CD4-positive, alpha-beta T cell treated with Interferon alpha-2 for 1 hour (primary cell): Measurements from ENCODE around the gene ZNF10.
A peak's percentile ranks its signal among the peaks of the same experiment; 100 is the strongest.

Experiments
- DNase-seq, 2 donors: peaks; one replicate each; pipeline ENCODE4 v3.0.0-alpha.2; 2020 to 2022

Gene ZNF10

DNA sequence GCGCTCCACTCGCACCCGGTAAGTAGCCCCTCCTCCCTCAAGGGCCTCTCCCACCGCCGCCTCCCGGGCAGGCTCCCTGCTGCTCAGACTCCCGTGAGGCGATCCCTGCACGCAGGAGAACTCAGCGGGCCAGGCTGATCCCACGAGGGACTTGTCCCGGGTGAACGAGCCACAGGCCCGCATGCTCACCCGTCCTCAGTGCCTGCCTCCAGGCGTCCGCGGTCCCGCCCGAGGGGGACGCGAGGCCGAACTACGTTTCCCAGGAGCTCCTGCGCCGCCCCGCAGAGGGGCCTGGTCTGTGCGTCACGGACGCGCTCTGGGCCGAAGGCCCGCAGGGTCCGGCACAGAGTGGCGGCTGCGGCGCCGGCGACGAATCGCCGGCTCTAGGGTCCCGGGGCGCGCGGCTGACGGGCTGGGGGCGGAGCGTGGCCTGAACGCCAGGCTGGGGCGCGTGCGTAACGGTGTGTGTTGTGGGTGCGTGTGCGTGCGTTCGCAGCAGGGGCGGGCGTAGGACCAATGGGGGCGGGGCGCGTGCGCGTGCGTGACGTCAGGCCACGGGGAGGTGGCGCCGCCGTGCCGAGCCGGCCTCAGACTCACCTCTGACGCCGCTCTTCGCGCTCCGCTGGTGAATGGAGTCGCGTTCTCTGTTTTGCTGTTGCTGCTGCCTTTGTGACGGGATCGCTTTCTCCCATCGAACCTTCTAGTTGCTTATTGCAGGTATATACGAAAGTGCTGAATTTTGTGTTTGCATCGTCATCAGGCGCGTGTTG is at the start of gene ZNF10, which contains the start of gene ZNF891:
Gene ZNF10 (plus strand): TSS at position 590 of the 770 bp plus-strand sequence. CDS start 13,866 bp downstream, outside the sequence.
Gene ZNF891 (minus strand): TSS at position 237 of the 770 bp plus-strand sequence. CDS start 8,356 bp downstream, outside the sequence.
- DNase-seq: peak; percentile 95 to 97

GRCh38 chr12:133081159-133081780 is 49.2 kb upstream of the ZNF10 start:
- peak in 1 of 2 donors; percentile 12 for DNase-seq

- DNase-seq: no peak
Measured at GRCh38 chr12:133083345-133083744, 47.1 kb upstream of the ZNF10 start.

DNA sequence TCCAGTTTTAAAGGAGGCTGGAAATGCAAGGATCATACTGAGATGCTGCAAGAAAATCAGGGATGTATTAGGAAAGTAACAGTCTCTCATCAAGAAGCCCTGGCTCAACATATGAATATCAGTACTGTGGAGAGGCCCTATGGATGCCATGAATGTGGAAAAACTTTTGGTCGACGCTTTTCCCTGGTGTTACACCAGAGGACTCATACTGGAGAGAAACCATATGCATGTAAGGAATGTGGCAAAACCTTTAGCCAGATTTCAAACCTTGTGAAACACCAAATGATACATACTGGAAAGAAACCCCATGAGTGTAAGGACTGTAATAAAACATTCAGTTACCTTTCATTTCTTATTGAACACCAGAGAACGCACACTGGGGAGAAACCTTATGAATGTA is 24.8 kb upstream of the ZNF10 start:
- no peak for DNase-seq

- DNase-seq: no peak
Measured at GRCh38 chr12:133106253-133106652, 24.2 kb upstream of the ZNF10 start.

- DNase-seq: no peak
Measured at GRCh38 chr12:133107121-133107520, 23.3 kb upstream of the ZNF10 start.

GRCh38 chr12:133108150-133108549 is 22.3 kb upstream of the ZNF10 start:
- no peak for DNase-seq

DNA sequence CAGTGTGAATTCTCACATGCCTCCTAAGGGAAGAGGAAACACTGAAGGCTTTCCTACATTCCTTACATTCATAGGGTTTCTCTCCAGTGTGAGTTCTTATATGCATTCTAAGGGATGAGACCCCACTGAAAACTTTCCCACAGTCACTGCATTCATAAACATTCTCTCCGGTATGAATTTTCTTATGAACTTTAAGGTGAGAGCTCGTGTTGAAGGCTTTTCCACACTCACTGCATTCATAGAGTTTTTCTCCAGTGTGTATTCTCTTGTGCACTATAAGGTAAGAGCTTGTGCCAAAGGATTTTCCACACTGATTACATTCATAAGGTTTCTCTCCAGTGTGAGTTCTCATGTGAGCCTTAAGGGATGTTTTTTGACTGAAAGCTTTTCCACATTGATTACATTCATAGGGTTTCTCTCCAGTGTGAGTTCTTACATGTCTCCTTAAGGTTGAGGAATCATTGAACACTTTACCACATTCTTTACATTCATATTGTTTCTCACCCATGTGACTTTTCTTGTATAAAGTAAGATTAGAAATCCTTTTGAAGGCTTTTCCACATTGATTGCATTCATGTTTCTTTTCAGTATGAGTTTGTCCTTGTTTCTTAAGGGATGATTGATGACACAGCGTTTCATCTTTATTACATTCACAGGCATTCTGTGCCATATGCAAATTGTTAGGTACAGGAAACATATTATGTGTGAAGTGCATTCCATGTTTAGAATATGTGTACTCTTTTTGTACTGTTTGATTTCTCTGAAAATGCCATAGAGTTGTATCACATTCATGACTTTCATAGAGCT is 9.8 kb upstream of the ZNF10 start:
- DNase-seq: no peak

DNA sequence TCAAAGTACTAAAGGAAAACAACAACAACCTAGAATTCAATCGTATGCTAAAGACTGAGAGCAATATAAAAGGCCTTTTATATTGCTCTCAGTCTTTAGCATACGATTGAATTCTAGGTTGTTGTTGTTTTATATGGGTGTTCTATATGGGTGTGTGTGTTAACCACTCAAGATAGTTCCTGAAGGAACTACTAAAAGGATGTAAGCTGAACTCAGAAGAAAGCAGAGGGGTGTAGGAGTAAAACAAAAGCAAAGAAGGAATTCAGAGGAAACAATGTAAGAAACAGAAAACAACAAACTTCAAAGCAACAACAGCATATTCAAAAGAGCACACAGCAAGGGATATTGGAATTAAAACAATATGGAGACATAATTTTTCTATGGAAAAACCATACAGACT is 5.8 kb upstream of the ZNF10 start:
- no peak for DNase-seq

DNA sequence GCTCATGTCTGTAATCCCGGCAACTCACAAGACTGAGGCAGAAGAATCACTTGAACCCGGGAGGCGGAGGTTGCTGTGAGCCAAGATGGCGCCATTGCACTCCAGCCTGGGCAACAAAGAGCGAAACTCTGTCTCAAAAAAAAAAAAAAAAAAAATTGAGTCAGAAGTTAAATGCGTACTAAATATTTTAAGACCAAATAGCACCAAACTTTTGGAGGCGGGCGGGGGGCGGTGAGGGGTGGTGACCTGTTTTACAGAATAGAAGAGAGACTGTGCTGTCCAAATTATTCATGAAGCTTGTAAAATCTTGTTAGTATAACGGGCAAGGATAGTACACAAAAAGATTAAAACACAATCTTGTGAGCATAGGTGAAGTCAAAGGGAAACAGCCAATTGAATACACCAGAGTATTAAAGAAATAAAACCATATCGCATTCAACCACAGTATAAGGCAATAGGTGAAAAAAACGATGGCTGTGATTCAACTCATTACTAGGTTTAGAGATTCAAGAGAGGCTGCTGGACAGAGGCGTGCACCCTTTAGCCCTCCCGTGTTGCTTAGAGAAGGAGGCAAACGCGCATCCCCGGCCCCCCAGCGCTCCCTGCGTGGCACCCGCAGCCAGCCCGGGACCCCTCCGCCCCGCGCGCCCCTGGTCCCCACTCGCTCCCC is 924 bp upstream of the ZNF10 start:
- DNase-seq: no peak

GRCh38 chr12:133130808-133131128 is 341 bp downstream of the ZNF10 start:
- DNase-seq: peak in 1 of 2 donors; percentile 63

DNA sequence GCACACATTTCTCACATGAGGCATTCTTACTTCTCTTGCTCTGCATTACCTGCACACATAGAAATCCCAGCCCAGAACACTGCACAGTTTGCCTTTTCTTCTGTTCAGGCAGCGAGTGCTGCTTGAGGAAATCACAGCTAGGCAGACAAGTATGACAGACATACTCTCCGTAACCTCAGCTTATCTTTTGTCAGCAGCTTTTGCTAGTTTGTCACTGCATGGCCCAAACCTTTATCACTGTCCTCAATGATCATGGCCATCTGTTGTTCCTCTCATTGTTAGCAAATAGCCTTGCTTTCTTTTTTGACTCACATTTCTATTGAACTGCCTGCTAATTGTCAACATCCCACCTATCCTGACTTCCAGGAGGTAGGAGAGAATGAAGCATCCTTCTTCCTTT is 5.3 kb downstream of the ZNF10 start:
- no peak for DNase-seq

DNA sequence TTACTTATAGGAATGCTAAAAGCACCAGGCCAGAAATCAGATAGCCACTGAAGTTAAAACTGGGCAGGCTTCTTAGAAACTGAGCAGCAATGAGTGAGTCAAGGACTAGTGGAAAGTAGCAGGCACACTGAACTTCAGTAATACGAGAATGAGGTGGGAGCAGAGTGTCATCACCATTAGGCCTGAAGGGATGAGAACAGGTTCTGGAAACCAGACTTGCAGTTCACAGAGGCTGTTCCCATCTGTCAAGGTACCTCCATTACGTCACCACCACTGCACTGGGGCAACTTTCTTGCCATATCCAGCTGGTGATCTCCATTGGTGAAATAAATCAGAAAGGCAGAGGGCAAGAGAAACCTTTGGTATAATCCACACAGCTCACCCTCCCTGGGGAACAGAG is 15.6 kb downstream of the ZNF10 start:
- DNase-seq: no peak

DNA sequence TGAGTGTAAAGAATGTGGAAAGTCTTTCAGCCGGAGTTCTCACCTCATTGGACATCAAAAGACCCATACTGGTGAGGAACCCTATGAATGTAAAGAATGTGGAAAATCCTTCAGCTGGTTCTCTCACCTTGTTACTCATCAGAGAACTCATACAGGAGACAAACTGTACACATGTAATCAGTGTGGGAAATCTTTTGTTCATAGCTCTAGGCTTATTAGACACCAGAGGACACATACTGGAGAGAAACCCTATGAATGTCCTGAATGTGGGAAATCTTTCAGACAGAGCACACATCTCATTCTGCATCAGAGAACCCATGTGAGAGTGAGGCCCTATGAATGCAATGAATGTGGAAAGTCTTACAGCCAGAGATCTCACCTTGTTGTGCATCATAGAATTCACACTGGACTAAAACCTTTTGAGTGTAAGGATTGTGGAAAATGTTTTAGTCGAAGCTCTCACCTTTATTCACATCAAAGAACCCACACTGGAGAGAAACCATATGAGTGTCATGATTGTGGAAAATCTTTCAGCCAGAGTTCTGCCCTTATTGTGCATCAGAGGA is 25.8 kb downstream of the ZNF10 start:
- DNase-seq: no peak

GRCh38 chr12:133165776-133166175 is 35.3 kb downstream of the ZNF10 start:
- DNase-seq: no peak

DNA sequence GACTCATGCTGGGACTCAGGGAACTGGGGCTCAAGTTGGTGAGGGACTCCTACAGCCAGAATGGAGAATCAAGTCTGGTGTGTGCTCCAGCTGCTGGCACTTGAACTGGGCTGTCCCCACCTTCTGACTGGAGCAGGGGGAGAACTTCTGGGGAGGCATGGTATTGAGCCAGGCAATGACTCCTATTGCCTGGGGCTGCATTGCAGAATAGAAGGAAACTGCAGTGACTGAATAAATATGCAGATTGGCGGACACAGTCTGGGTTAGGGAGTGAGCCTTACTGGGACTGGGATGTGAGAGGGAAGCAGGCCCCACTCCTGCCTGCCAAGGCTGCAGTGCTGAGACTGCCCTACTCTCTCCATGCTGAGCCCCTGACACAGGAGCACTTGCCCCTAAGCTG is 42.1 kb downstream of the ZNF10 start:
- no peak for DNase-seq

DNA sequence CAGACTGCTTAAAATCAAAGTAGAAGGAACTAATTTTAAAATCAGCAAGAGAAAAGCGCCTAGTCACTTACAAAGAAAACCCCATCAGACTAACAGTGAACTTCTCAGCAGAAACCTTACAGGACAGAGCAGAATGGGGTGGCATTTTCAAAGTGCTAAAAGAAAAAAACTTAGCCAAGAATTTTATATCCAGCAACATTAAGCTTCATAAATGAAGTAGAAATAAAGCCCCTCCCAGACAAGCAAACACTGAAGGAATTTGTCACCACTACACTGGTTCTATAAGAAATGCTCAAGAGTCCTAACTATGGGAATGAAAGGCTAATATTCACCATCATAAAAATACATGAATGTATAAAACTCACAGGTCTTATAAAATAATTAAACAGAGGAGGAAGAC is 44.5 kb downstream of the ZNF10 start:
- no peak for DNase-seq

- no peak for DNase-seq
Measured at GRCh38 chr12:133180669-133181068, 50.2 kb downstream of the ZNF10 start.

GRCh38 chr12:133181238-133181959 is 51.0 kb downstream of the ZNF10 start, which contains the start of gene ZNF268:
Gene ZNF268, plus strand, starts transcription at chr12:133181495. Its CDS starts 503 bp downstream, at chr12:133181998.
- peak; percentile 90 to 94 for DNase-seq

GRCh38 chr12:133190176-133190575 is 59.7 kb downstream of the ZNF10 start:
- no peak for DNase-seq

DNA sequence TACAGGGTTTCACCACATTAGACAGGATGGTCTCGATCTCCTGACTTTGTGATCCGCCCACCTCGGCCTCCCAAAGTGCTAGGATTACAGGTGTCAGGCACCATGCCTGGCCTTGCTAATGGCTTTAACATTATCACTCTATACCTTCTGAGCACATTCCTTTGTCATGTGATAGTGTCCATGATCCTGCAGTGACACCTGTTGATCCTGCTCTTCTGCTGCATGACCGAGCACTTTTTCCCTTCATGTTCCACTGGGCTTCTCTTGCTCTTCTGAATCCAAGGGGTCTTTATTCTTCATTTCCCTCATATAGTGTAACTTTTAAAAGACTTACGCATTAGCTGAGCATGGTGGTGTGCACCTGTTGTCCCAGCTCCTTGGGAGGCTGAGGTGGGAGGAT is 62.4 kb downstream of the ZNF10 start:
- DNase-seq: no peak

DNA sequence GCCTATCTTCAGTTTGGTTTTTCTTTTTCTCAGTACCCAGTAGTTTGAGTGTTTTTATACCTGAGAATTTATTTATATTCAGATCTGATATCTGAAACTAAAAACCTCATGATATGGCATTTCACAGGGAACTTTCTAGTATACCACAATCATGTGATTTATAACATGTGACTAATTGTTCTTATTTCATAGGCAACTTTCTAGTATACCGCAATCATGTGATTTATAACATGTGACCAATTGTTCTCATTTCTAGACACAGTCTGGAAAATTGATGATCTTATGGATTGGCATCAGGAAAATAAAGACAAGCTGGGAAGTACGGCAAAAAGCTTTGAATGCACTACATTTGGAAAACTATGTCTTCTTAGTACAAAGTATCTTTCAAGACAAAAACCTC is 71.5 kb downstream of the ZNF10 start:
- DNase-seq: no peak
